Measurements from ENCODE around the gene HIP1.
"Not testable (repeated sequence)": the region's sequence is repeated elsewhere in the genome, so short reads cannot be mapped to it uniquely, and the experiment has no call there.

Gene HIP1

DNA sequence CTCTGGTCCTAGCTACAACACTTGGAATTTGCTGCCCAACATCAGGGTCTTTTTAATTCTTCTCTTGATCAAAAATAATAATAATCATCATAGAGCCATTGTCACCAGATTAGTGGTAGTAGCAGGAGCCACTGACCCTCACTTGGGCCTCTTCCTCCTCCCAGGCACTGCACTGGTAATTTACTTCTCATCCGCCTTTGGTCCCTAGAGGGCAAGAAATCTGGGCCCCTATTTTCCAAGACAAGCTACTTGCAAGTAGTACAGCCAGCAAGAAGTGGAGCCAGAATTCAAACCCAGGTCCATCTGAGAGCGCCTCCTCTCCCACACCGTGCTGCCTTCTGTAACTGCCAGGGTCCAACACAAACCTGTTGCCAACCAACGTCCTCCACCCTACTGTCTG lies 125.4 kb downstream of the HIP1 start:
- no peak for DNase-seq (ENCODE audit: low read depth)

DNA sequence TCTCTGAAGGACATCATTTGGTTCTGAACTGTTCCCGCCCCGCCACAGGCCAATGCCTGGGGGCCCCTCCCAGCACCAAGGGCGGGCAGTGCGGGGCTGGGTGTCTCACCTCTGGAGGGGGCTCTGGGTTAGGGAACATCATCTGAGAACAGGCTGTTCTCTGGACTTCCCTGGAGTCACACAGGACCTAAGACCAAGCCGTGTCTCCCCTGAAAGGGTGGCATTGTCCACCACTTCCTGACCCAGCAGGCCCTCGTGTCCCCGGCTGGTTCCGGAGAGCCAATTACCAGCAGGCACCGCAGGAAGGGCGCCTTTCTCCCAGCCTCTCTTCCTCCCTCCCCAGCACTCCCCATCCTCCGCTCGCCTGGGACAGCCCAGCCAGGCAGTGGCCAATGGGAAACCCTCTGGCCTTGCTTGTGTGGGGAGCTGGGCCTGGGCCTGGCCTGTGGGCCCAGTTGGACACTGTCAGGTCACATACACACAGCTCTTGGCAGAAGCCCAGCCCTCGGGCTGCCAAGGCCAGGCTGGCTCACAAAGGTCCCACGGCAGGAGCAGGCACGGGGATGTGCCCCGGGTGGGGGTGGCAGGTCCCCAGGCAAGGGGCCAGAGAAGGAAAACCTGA lies 127.1 kb downstream of the HIP1 start:
- no peak for DNase-seq (ENCODE audit: low read depth)

- not testable (repeated sequence) for DNase-seq (ENCODE audit: low read depth)
Observed at GRCh38 chr7:75609416-75609815, 129.3 kb downstream of the HIP1 start.

DNA sequence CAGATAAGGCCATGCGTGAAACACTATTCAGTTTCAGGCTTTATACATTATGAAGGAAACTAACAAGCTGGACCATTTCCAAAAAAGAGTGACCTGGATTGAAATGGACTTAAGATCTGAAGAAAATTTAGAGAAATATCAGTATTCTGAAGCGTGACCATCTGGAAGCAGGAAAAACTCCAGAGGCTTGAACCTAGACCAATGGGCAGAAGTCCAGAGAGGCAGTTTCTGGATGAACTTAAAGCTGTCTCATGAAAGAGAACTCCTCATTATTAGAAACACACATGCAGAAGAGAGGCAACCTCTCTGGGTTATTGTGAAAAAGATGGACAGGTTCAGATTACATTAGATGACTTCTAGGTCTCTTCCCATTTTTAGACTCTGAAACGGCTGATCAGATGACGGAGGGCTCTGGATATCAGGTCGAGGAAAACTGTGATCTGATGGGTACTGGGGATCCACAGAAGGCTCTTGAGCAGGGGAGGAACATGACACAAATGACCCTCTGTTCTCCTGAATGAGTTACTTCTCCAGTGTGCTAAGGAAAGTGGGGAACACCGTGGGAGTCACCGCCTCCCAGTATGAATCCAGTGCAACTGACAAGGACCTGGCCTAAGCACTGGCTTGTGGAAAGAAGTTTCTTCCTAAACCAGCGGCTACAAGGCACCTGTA lies 130.2 kb downstream of the HIP1 start:
- no peak for DNase-seq (ENCODE audit: low read depth)

- DNase-seq (ENCODE audit: low read depth), result no peak
Observed at GRCh38 chr7:75604408-75604807, 134.3 kb downstream of the HIP1 start.

DNA sequence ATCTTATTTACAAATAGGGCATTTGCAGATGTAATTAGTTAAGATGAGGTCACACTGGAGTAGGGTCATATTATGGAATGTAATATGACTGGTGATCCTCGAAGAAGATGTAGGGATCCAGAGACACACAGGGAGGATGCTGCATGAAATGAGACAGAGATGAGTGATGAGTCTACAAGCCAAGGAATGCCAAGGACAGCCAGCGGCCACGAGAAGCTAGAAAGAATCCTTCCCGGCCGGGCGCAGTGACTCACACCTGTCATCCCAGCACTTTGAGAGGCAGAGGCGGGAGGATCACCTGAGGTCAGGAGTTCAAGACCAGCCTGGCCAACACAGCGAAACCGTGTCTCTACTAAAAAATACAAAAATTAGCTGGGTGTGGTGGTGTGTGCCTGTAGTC lies 135.9 kb downstream of the HIP1 start:
- DNase-seq (ENCODE audit: low read depth), result not testable (repeated sequence)

GRCh38 chr7:75601539-75601938 lies 137.2 kb downstream of the HIP1 start:
- DNase-seq (ENCODE audit: low read depth), result no peak

- not testable (repeated sequence) for DNase-seq (ENCODE audit: low read depth)
Observed at GRCh38 chr7:75600748-75601147, 138.0 kb downstream of the HIP1 start.

GRCh38 chr7:75599244-75599781 lies 139.4 kb downstream of the HIP1 start:
- DNase-seq (ENCODE audit: low read depth), result no peak

- no peak for DNase-seq (ENCODE audit: low read depth)
Observed at GRCh38 chr7:75596727-75597614, 141.8 kb downstream of the HIP1 start.

- DNase-seq (ENCODE audit: low read depth), result no peak
Observed at GRCh38 chr7:75595766-75596165, 143.0 kb downstream of the HIP1 start.

DNA sequence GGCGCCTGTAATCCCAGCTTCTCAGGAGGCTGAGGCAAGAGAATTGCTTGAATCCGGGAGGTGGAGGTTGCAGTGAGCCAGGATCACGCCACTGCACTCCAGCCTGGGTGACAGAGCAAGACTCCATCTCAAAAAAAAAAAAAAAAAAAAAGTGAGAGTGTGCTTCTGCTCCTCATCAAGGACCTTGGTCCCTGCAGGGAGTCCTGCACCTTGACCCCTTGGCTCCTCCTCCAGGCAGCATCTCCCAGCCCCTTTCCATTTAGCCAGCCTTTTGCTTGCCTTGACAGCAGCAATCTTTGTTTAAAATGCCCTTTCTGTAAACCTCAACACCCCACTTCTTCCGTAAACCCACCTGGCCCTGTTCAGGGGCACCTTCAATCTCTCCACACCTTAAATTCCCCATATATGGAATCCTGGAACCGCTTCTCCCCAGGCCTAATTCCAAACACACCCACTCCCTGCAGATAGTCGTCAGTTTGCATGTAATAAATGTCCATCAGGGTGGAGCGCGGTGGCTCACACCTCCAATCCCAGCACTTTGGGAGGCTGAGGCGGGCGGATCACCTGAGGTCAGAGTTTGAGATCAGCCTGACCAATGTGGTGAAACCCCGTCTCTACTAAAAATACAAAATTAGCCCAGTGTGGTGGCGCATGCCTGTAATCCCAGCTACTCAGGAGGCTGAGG lies 145.1 kb downstream of the HIP1 start:
- DNase-seq (ENCODE audit: low read depth), result not testable (repeated sequence)

DNA sequence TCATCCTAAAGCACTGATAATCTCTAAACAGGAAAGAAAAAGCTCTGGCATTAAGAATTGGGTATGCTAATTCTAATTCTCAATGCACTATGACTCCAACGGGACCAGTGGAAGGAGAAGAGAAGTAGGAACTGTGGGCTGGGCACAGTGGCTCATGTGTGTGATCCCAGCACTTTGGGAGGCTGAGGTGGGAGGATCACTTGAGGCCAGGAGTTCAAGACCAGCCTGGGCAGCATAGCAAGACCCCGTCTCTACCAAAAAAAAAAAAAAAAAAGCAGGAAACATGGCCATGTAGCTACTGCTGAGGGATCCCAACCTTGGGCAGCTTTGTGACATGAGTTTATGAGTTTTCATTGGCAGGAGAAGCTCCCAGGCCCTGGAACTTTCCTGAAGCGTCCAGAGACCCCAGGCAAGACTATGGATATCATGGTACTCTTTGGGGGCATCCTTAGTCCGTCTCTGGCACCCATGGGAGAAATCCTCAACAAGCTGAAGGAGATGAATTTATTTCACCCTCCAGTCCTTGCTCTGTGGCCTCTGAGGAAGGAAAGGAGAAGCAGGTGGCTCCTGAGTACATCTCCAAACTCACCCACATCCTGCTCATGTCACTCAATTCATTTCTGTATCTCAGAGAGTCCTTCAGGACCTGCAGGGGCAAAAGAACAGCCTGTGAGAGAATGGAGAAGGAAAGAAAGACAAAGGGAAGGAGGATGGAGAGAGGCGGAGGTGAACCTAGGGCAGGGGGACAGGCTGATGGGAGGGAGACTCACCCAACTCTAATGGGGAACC lies 147.1 kb downstream of the HIP1 start:
- no peak for DNase-seq (ENCODE audit: low read depth)

DNA sequence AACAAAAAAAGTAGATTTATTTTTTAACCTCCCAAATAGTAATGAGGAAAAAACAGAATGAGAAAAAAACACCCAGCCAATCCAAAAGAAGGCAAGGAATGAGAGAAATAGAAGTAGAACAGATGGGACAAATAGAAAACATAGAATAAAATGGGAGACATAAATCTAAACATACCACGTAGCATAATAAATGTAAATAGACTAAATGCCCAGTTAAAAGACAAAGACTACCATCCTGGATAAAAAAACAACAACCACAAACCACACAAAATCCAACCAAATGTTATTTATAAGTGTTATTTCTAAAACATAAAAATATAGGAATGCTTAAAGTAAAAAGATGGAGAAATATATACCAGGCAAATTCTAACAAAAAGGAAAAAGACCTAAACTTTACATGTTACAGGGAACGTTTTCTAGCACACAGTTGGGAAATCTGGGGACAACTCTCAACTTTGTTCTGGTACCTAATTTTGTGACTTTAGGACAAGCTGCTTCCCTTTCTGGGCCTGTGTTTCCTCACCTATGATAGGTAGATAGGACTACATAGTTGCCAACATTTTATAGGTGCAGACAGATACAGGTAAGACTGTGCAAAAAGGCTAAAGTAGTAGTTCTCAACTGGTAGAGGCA lies 148.3 kb downstream of the HIP1 start:
- DNase-seq (ENCODE audit: low read depth), result no peak

- DNase-seq (ENCODE audit: low read depth), result no peak
Observed at GRCh38 chr7:75584354-75584753, 154.4 kb downstream of the HIP1 start.

DNA sequence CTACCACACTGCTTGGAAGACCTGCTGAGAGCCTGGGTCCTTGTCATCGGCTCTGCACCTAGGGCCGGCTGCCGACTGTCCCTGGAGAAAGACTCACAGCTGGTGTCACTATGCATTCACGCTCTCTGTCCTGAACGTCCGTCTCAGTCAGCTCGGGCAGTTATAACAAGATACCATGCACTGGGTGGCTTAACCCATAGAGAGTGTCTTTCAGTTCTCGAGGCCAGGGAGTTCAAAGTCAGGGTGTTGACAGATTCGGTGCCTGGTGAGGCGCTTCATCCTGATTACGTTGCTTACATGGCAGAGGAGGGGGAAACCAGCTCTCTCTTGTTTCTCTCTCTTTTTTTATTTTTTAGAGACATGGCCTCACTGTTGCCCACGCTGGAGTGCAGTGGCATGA lies 155.5 kb downstream of the HIP1 start:
- no peak for DNase-seq (ENCODE audit: low read depth)

DNA sequence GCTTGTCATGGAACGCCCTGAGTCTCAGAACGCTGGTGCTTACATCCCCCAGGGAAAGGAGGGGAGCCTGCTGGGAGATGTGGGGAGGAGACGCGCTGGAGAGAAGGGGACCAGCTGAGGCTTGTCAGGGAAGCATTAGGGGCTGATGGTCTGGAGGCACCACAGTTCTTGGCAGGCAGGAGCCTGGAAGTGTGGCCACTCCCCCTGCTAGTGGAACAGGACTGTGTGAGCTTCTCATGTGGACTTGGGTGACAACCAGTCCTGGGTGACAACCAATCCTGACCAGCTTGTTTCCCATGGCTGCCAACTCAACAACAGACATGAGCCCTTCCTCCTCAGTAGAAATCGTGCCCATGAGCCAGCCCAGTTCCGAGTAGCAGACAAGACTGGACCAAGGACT lies 158.8 kb downstream of the HIP1 start:
- DNase-seq (ENCODE audit: low read depth), result no peak

- DNase-seq (ENCODE audit: low read depth), result no peak
Observed at GRCh38 chr7:75578081-75578480, 160.7 kb downstream of the HIP1 start.

DNA sequence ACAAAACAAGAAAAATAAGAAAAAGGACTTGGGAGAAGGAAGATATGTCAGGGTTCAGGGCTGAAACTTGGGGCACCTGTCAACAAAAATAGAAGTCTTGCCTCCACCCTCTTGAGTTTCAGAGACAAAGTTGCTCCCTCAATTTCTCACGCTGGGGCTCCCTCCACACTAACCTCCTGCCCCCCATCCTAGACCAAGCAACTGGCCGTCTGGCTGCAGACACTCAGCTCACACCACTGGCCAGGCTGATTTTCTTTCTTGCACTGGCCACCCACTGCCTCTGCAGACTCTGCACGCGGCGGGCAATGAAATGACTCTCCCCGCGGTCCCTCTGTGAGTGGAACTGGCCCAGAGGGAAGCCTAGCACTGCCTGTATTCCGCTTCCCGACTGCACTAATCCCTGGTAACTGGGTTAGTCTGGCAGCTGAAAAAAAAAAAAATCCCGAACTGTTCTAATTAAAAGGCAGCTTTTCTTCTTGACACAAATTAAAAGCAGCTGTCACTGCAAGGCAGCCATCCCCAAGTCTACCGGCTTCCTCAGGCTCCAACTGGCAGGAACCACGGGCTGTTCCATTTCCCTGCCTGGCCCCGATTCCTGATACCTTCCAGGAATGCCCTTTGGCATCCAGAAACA lies 163.1 kb downstream of the HIP1 start:
- no peak for DNase-seq (ENCODE audit: low read depth)

DNA sequence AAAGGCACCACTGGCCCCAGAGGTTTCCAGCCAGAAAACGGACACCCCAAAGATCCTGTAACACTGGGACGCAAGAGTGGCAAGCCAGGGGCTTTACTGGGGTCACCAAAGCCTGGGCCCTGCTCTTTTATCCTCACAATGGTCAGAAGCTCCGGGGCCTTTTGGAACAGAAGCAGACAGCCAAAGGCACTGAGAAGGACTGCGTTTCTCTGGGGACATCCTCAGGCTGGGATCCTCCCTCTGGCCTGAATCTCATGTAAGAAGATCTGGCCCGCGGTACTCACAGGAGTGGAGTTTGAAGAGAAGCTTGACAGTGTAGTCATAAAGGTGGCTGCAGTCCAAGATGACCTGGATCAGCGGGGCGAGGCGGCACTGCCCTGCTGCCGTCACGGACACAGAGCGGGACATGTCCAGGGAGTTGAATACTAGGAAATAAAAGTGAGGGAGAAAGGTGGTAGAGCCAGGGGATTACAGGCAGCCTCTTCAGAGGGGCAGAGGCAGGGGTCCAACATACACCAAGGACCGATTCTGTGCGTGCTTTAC lies 165.2 kb downstream of the HIP1 start:
- DNase-seq (ENCODE audit: low read depth), result no peak

All from activated T-helper 9 cell treated with anti-CD3 and anti-CD28 coated beads, Interleukin-2, amount 50 U/mL, for 16 hours (primary cell).